GM23338 (cell line): ENCODE measurements around the gene ACOXL. TPM values are rescaled to one million over a fixed set of nuclear protein-coding genes. Genes with fewer than 3 reads are reported as not detected.

Experiments used
- ATAC-seq: fragments of 200-7000 bp; cut with Tn5 transposase; 3 replicates; pipeline ENCODE4 v1.9.1; 2020
- DNase-seq: peaks from one replicate; pipeline ENCODE4 v3.0.0-alpha.2; 2015; ENCODE audit warnings: low spot score
- H2AFZ ChIP-seq: fragments of 200-600 bp; sonication (generic); 2 replicates; pipeline ENCODE4 v1.8.0; 2016; ENCODE audit warnings: antibody characterized with exemption, mild to moderate bottlenecking, moderate library complexity
- H3F3A ChIP-seq: fragments of 200-600 bp; sonication (generic); replicated peaks from 2 replicates; pipeline ENCODE4 v1.8.0; 2017; ENCODE audit warnings: antibody characterized with exemption, mixed run types, low read depth
- H3K27ac ChIP-seq: fragments of 200-600 bp; sonication (generic); 2 replicates; pipeline ENCODE4 v1.6.1; 2016; ENCODE audit warnings: low read depth
- H3K27me3 ChIP-seq: fragments of 200-600 bp; sonication (generic); 2 replicates; pipeline ENCODE4 v1.8.0; 2016; ENCODE audit warnings: mild to moderate bottlenecking, mixed run types, moderate library complexity; ENCODE audit not compliant: insufficient read depth
- H3K36me3 ChIP-seq: fragments of 200-600 bp; sonication (generic); 2 replicates; pipeline ENCODE4 v1.8.0; 2016; ENCODE audit warnings: mild to moderate bottlenecking; ENCODE audit not compliant: insufficient read depth
- H3K4me1 ChIP-seq: fragments of 200-600 bp; sonication (generic); 2 replicates; pipeline ENCODE4 v1.8.0; 2016; ENCODE audit warnings: mild to moderate bottlenecking, moderate library complexity; ENCODE audit not compliant: insufficient read depth
- H3K4me2 ChIP-seq: fragments of 200-600 bp; sonication (generic); 2 replicates; pipeline ENCODE4 v1.7.1; 2017; ENCODE audit warnings: mixed run types
- H3K4me3 ChIP-seq: fragments of 200-600 bp; sonication (generic); 2 replicates; pipeline ENCODE4 v1.6.1; 2016; ENCODE audit warnings: mixed run types
- H3K79me2 ChIP-seq: fragments of 200-600 bp; sonication (generic); replicated peaks from 2 replicates; pipeline ENCODE4 v1.8.0; 2017; ENCODE audit warnings: mild to moderate bottlenecking; ENCODE audit not compliant: insufficient read depth
- H3K9me2 ChIP-seq: fragments of 200-600 bp; sonication (generic); 2 replicates; pipeline ENCODE4 v1.8.0; 2017; ENCODE audit not compliant: insufficient read depth
- H4K20me1 ChIP-seq: fragments of 200-600 bp; sonication (generic); replicated peaks from 2 replicates; pipeline ENCODE4 v1.8.0; 2017; ENCODE audit warnings: mild to moderate bottlenecking; ENCODE audit not compliant: insufficient read depth
- H3K27ac Mint-ChIP-seq: 2 replicates; pipeline ENCODE4 v1.8.0; 2020; ENCODE audit warnings: inconsistent platforms, mild to moderate bottlenecking, moderate library complexity, mixed read lengths
- H3K27me3 Mint-ChIP-seq: 3 replicates; pipeline ENCODE4 v1.8.0; 2022; ENCODE audit warnings: low read depth, mild to moderate bottlenecking, moderate library complexity, mixed read lengths, inconsistent platforms; ENCODE audit not compliant: insufficient read depth, poor library complexity
- H3K36me3 Mint-ChIP-seq: 3 replicates; pipeline ENCODE4 v1.8.0; 2021; ENCODE audit warnings: low read depth, mild to moderate bottlenecking, inconsistent platforms, moderate library complexity, mixed read lengths
- H3K4me1 Mint-ChIP-seq: 3 replicates; pipeline ENCODE4 v1.8.0; 2020; ENCODE audit warnings: mild to moderate bottlenecking, inconsistent platforms, mixed read lengths
- H3K4me3 Mint-ChIP-seq: 3 replicates; pipeline ENCODE4 v1.8.0; 2021; ENCODE audit warnings: moderate library complexity, mild to moderate bottlenecking, inconsistent platforms, mixed read lengths
- H3K9me3 Mint-ChIP-seq: 3 replicates; pipeline ENCODE4 v1.8.0; 2020; ENCODE audit warnings: moderate library complexity, mild to moderate bottlenecking, inconsistent platforms, mixed read lengths
- CREB1 ChIP-seq: fragments of 250-450 bp; sonication (Bioruptor Pico); IDR thresholded peaks from 2 replicates; pipeline ENCODE4 v1.5.0; 2020; ENCODE audit warnings: low read depth, mild to moderate bottlenecking, moderate library complexity
- EZH2 ChIP-seq: fragments of 200-600 bp; sonication (generic); IDR thresholded peaks from one replicate; pipeline ENCODE4 v1.8.0; 2017; ENCODE audit warnings: antibody characterized with exemption, mild to moderate bottlenecking, low read depth; ENCODE audit not compliant: unreplicated experiment
- EZH2phosphoT487 ChIP-seq: fragments of 200-600 bp; sonication (generic); IDR thresholded peaks from one replicate; pipeline ENCODE4 v1.8.1; 2018; ENCODE audit warnings: antibody characterized with exemption; ENCODE audit not compliant: unreplicated experiment
- JUNB ChIP-seq: IDR thresholded peaks from one replicate; pipeline ENCODE4 v1.6.1; 2016; ENCODE audit warnings: antibody characterized with exemption; ENCODE audit not compliant: unreplicated experiment
- NANOG ChIP-seq: IDR thresholded peaks from 2 replicates; pipeline ENCODE4 v1.6.1; 2016; ENCODE audit warnings: antibody characterized with exemption, borderline replicate concordance
- POLR2AphosphoS5 ChIP-seq: IDR thresholded peaks from 2 replicates; pipeline ENCODE4 v1.6.1; 2016; ENCODE audit warnings: antibody characterized with exemption, low read depth
- STAT1 ChIP-seq: IDR thresholded peaks from one replicate; pipeline ENCODE4 v1.6.1; 2016; ENCODE audit warnings: antibody characterized with exemption; ENCODE audit not compliant: unreplicated experiment
- ZNF114 ChIP-seq: fragments of 250-450 bp; sonication (Bioruptor Pico); IDR thresholded peaks from 2 replicates; pipeline ENCODE4 v1.5.0; 2020; ENCODE audit warnings: mild to moderate bottlenecking, moderate library complexity
- ZNF331 ChIP-seq: fragments of 250-450 bp; sonication (Bioruptor Pico); IDR thresholded peaks from 2 replicates; pipeline ENCODE4 v1.5.0; 2020; ENCODE audit warnings: low read depth, mild to moderate bottlenecking, moderate library complexity
- polyA plus RNA-seq: library from polyadenylated mRNA; unstranded; fragments of >200 nt; fragmentation: Nextera tagmentation; extraction: Ambion mirVana; gene quantifications from 2 replicates; pipeline ENCODE4 v1.2.1, GENCODE V29; 2016
- total RNA-seq: library from RNA; depleted of rRNA; stranded (reverse); fragments of >200 nt; shearing (Covaris generic); gene quantifications from 2 replicates; pipeline ENCODE4 v1.2.3, GENCODE V29; 2014
- TF ChIP-seq, protein P1 (sequence below): fragments of 250-450 bp; sonication (Bioruptor Pico); IDR thresholded peaks from 2 replicates; pipeline ENCODE4 v1.5.0; 2020; ENCODE audit warnings: mild to moderate bottlenecking, moderate library complexity
- TF ChIP-seq, protein P2 (sequence below), 2 experiments: fragments of 200-600 bp in 1 of 2; sonication (generic) in 1 of 2; conservative IDR thresholded peaks; 2 replicates each; pipeline versions ENCODE4 v1.5.1 to v1.6.1; 2016 to 2017; ENCODE audit warnings: antibody characterized with exemption in 2 of 2, low read depth in 2 of 2, mild to moderate bottlenecking in 2 of 2, moderate library complexity in 1 of 2
- TF ChIP-seq, protein P3 (sequence below): IDR thresholded peaks from 2 replicates; pipeline ENCODE4 v1.6.1; 2016; ENCODE audit warnings: antibody characterized with exemption
- TF ChIP-seq, protein P4 (sequence below): IDR thresholded peaks from one replicate; pipeline ENCODE4 v1.6.1; 2018; ENCODE audit warnings: antibody characterized with exemption; ENCODE audit not compliant: unreplicated experiment

Gene ACOXL
- total and polyA plus RNA-seq, 2 experiments from 2014 or later: 9.0 to 14.7 TPM

DNA sequence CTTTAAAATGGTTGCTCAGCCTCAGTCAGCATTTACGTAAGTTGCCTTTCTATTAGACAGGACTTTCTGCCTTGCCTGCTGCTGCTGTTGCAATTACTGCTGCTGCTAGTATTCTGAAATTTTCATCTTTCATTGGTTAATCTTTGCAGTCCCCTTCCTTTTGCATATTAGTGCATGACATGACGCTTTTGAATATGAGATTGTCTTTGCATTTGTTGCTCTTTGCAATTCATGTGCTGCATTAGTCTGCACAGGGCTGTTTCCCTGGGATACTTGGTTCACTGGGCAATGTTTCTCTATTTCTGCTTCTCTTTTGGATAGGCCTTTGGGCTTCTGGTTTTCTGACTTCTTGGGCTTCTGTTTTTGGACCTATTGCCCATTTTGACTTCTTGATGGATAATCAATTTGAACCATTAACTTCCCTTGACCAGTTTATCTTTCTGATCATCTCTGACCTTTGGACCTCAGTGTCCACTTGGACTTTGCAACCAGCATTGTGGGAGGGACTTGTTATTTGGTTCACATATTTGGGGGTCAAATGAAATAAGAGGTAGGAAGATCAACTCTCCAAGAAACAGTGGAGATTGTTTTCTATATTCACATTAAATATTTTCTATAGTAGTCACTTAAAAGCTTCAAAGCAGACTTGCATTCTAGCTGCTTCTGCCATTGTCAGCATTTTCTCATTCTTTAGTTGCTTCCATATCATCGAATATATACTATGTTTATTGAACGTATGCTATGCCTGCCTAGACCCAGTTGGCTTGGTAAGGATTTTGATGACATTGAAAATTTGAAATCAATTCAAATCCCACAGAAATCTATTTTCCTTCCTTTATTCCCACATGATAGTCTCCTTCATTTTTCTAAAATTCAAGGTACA is 42.0 kb upstream of the ACOXL start:
- TF ChIP-seq STAT1 (no peak), JUNB (no peak), EZH2 (no peak), ZNF331 (CRISPR knock-in tag) (no peak), CREB1 (CRISPR knock-in tag) (no peak), ZNF114 (no peak), POLR2AphosphoS5 (no peak), EZH2phosphoT487 (no peak), NANOG (no peak)
- TF ChIP-seq, protein P1, sequence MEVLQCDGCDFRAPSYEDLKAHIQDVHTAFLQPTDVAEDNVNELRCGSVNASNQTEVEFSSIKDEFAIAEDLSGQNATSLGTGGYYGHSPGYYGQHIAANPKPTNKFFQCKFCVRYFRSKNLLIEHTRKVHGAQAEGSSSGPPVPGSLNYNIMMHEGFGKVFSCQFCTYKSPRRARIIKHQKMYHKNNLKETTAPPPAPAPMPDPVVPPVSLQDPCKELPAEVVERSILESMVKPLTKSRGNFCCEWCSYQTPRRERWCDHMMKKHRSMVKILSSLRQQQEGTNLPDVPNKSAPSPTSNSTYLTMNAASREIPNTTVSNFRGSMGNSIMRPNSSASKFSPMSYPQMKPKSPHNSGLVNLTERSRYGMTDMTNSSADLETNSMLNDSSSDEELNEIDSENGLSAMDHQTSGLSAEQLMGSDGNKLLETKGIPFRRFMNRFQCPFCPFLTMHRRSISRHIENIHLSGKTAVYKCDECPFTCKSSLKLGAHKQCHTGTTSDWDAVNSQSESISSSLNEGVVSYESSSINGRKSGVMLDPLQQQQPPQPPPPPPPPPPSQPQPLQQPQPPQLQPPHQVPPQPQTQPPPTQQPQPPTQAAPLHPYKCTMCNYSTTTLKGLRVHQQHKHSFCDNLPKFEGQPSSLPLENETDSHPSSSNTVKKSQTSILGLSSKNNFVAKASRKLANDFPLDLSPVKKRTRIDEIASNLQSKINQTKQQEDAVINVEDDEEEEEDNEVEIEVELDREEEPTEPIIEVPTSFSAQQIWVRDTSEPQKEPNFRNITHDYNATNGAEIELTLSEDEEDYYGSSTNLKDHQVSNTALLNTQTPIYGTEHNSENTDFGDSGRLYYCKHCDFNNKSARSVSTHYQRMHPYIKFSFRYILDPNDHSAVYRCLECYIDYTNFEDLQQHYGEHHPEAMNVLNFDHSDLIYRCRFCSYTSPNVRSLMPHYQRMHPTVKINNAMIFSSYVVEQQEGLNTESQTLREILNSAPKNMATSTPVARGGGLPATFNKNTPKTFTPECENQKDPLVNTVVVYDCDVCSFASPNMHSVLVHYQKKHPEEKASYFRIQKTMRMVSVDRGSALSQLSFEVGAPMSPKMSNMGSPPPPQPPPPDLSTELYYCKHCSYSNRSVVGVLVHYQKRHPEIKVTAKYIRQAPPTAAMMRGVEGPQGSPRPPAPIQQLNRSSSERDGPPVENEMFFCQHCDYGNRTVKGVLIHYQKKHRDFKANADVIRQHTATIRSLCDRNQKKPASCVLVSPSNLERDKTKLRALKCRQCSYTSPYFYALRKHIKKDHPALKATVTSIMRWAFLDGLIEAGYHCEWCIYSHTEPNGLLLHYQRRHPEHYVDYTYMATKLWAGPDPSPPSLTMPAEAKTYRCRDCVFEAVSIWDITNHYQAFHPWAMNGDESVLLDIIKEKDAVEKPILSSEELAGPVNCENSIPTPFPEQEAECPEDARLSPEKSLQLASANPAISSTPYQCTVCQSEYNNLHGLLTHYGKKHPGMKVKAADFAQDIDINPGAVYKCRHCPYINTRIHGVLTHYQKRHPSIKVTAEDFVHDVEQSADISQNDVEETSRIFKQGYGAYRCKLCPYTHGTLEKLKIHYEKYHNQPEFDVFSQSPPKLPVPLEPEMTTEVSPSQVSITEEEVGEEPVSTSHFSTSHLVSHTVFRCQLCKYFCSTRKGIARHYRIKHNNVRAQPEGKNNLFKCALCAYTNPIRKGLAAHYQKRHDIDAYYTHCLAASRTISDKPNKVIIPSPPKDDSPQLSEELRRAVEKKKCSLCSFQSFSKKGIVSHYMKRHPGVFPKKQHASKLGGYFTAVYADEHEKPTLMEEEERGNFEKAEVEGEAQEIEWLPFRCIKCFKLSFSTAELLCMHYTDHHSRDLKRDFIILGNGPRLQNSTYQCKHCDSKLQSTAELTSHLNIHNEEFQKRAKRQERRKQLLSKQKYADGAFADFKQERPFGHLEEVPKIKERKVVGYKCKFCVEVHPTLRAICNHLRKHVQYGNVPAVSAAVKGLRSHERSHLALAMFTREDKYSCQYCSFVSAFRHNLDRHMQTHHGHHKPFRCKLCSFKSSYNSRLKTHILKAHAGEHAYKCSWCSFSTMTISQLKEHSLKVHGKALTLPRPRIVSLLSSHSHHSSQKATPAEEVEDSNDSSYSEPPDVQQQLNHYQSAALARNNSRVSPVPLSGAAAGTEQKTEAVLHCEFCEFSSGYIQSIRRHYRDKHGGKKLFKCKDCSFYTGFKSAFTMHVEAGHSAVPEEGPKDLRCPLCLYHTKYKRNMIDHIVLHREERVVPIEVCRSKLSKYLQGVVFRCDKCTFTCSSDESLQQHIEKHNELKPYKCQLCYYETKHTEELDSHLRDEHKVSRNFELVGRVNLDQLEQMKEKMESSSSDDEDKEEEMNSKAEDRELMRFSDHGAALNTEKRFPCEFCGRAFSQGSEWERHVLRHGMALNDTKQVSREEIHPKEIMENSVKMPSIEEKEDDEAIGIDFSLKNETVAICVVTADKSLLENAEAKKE: no peak
- TF ChIP-seq, protein P2, sequence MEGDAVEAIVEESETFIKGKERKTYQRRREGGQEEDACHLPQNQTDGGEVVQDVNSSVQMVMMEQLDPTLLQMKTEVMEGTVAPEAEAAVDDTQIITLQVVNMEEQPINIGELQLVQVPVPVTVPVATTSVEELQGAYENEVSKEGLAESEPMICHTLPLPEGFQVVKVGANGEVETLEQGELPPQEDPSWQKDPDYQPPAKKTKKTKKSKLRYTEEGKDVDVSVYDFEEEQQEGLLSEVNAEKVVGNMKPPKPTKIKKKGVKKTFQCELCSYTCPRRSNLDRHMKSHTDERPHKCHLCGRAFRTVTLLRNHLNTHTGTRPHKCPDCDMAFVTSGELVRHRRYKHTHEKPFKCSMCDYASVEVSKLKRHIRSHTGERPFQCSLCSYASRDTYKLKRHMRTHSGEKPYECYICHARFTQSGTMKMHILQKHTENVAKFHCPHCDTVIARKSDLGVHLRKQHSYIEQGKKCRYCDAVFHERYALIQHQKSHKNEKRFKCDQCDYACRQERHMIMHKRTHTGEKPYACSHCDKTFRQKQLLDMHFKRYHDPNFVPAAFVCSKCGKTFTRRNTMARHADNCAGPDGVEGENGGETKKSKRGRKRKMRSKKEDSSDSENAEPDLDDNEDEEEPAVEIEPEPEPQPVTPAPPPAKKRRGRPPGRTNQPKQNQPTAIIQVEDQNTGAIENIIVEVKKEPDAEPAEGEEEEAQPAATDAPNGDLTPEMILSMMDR (conservative IDR thresholded peaks at IDR 0.05; ENCODE audit: low read depth in 2 of 2): no peak
- TF ChIP-seq, protein P3, sequence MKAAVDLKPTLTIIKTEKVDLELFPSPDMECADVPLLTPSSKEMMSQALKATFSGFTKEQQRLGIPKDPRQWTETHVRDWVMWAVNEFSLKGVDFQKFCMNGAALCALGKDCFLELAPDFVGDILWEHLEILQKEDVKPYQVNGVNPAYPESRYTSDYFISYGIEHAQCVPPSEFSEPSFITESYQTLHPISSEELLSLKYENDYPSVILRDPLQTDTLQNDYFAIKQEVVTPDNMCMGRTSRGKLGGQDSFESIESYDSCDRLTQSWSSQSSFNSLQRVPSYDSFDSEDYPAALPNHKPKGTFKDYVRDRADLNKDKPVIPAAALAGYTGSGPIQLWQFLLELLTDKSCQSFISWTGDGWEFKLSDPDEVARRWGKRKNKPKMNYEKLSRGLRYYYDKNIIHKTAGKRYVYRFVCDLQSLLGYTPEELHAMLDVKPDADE: no peak
- TF ChIP-seq, protein P4, sequence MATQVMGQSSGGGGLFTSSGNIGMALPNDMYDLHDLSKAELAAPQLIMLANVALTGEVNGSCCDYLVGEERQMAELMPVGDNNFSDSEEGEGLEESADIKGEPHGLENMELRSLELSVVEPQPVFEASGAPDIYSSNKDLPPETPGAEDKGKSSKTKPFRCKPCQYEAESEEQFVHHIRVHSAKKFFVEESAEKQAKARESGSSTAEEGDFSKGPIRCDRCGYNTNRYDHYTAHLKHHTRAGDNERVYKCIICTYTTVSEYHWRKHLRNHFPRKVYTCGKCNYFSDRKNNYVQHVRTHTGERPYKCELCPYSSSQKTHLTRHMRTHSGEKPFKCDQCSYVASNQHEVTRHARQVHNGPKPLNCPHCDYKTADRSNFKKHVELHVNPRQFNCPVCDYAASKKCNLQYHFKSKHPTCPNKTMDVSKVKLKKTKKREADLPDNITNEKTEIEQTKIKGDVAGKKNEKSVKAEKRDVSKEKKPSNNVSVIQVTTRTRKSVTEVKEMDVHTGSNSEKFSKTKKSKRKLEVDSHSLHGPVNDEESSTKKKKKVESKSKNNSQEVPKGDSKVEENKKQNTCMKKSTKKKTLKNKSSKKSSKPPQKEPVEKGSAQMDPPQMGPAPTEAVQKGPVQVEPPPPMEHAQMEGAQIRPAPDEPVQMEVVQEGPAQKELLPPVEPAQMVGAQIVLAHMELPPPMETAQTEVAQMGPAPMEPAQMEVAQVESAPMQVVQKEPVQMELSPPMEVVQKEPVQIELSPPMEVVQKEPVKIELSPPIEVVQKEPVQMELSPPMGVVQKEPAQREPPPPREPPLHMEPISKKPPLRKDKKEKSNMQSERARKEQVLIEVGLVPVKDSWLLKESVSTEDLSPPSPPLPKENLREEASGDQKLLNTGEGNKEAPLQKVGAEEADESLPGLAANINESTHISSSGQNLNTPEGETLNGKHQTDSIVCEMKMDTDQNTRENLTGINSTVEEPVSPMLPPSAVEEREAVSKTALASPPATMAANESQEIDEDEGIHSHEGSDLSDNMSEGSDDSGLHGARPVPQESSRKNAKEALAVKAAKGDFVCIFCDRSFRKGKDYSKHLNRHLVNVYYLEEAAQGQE: no peak
- no peak overlapping the region for H2AFZ ChIP-seq
- no peak overlapping the region for H3K4me3 ChIP-seq
- H3F3A ChIP-seq: peaks cover 4% of the 10 kb centered on the region; the same call in 1 of the 2 replicates
- H3K4me2 ChIP-seq: peak overlapping the region; percentile 45; the same call in 1 of the 2 replicates
- DNase-seq (no peak), ATAC-seq (no peak)
- H3K27ac ChIP-seq: no peak overlapping the region
- H3K27me3 Mint-ChIP-seq: peaks cover 29% of the 10 kb centered on the region
- H3K36me3 ChIP-seq: no peaks in the 10 kb centered on the region
- peaks cover 29% of the 10 kb centered on the region for H3K27me3 ChIP-seq
- peaks cover 33% of the 10 kb centered on the region for H3K9me3 Mint-ChIP-seq
- peaks cover 40% of the 10 kb centered on the region for H3K4me1 Mint-ChIP-seq
- H3K79me2 ChIP-seq: no peaks in the 10 kb centered on the region
- peaks cover 46% of the 10 kb centered on the region for H3K4me1 ChIP-seq
- no peak overlapping the region; the same call in 2 of the 3 replicates for H3K4me3 Mint-ChIP-seq
- H3K27ac Mint-ChIP-seq: no peak overlapping the region
- H3K9me2 ChIP-seq: peaks cover 19% of the 10 kb centered on the region; the same call in 1 of the 2 replicates
- peaks cover 30% of the 10 kb centered on the region for H3K36me3 Mint-ChIP-seq
- H4K20me1 ChIP-seq: no peaks in the 10 kb centered on the region
